ENCODE results near the gene KIAA0825. TPM values are rescaled to one million over a fixed set of nuclear protein-coding genes. Genes with fewer than 3 reads are reported as not detected.

Gene KIAA0825
- total RNA-seq, 1 experiment from 2014 or later = 1.3 TPM

GRCh38 chr5:94180761-94181160 is 437.6 kb downstream of the KIAA0825 start (continued):
- TF ChIP-seq GABPB1 (CRISPR knock-in tag; IDR thresholded peaks at IDR 0.05) = no peak

GRCh38 chr5:94175912-94176311 is 442.5 kb downstream of the KIAA0825 start:
- ATAC-seq (peak; percentile 67), DNase-seq (ENCODE audit: low spot score) (no peak)
- POLR2A ChIA-PET = no interaction called here
- Mint-ChIP-seq H3K36me3 (peaks cover 13% of the 10 kb centered on the region), H3K4me1 (peaks cover 20% of the 10 kb centered on the region), H3K27ac (no peak overlapping the region), H3K27me3 (ENCODE audit: low read depth) (no peaks in the 10 kb centered on the region), H3K4me3 (no peak overlapping the region), H3K9me3 (peaks cover 9% of the 10 kb centered on the region)
- TF ChIP-seq CREM (CRISPR knock-in tag; IDR thresholded peaks at IDR 0.05) = no peak
- no peak for TF ChIP-seq FOXP4 (CRISPR knock-in tag; IDR thresholded peaks at IDR 0.05)
- TF ChIP-seq ATF6 (CRISPR knock-in tag; IDR thresholded peaks at IDR 0.05) = no peak
- no peak for TF ChIP-seq SOX15 (CRISPR knock-in tag; IDR thresholded peaks at IDR 0.05)
- no peak for TF ChIP-seq MLX (CRISPR knock-in tag; IDR thresholded peaks at IDR 0.05)
- no peak for TF ChIP-seq RORB (CRISPR knock-in tag; IDR thresholded peaks at IDR 0.05)
- no peak for TF ChIP-seq CREB1 (CRISPR knock-in tag; IDR thresholded peaks at IDR 0.05)
- TF ChIP-seq USF2 (CRISPR knock-in tag; IDR thresholded peaks at IDR 0.05) = no peak
- no peak for TF ChIP-seq NR3C1 (CRISPR knock-in tag; conservative IDR thresholded peaks at IDR 0.05; ENCODE audit: low read depth)
- no peak for TF ChIP-seq ZNF281 (CRISPR knock-in tag; IDR thresholded peaks at IDR 0.05)
- TF ChIP-seq CTCF (IDR thresholded peaks at IDR 0.05) = no peak
- CTCF ChIA-PET = no interaction called here

GRCh38 chr5:94174748-94175411 is 443.5 kb downstream of the KIAA0825 start:
- H3K27ac Mint-ChIP-seq = no peak overlapping the region
- ATAC-seq = no peak

More at GRCh38 chr5:94174748-94175411, 443.5 kb downstream of the KIAA0825 start:
- DNase-seq (ENCODE audit: low spot score) = no peak
- ChIA-PET CTCF (no interaction called here), POLR2A (no interaction called here)
- peaks cover 16% of the 10 kb centered on the region for H3K9me3 Mint-ChIP-seq
- no peak overlapping the region for H3K4me3 Mint-ChIP-seq
- peaks cover 19% of the 10 kb centered on the region for H3K36me3 Mint-ChIP-seq
- TF ChIP-seq IRF2 (CRISPR knock-in tag; IDR thresholded peaks at IDR 0.05; ENCODE audit: borderline replicate concordance, low read depth) (no peak), TCF7 (CRISPR knock-in tag; IDR thresholded peaks at IDR 0.05; ENCODE audit: low read depth) (no peak)
- H3K27me3 Mint-ChIP-seq (ENCODE audit: low read depth) = no peaks in the 10 kb centered on the region
- peaks cover 18% of the 10 kb centered on the region for H3K4me1 Mint-ChIP-seq
